Jurkat, Clone E6-1 (cell line): ENCODE data around the gene C4BPA.

Experiments
- DNase-seq: peaks from one replicate; pipeline ENCODE4 v3.0.0-alpha.2; 2011; ENCODE audit warnings: low read depth, low spot score
- H3K4me3 ChIP-seq: 2 replicates; pipeline ENCODE4 v1.5.1; 2011; ENCODE audit warnings: mild to moderate bottlenecking, low read length, control low read depth, moderate library complexity

The C4BPA gene

DNA sequence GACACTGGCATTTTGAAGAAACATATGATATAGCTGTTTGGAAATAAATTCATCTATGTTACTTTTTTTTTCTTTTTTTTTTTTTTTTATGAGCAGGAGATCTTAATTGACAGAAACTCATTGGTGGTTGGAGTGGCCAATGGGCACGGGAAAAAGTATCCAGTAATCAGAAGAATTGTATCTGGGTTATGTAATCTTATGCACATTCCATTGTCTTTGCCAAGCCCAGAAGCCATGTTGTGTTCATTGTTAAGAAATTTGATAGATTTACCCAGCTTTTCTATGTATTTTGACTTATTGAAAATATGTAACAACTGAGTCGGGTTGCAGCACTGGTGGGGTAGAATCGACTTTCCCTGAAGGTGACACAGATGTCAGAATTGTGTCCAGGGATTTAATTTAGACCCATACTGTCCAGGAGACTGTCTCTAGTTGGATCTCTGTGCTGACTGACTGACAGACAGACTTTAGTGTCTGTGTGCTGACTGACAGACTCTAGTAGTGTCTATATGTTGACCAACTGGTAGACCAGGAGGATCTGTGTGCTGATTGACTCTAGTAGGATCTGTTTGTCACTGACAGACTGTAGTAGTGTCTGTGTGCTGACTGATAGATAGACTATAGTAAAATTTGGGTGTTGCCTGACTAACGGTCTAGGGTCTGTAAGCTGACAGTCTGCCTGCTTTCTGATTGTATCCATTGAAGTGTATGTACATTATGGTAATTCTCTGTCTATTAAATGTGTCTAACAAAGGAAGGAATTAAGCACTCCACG lies 27.7 kb upstream of the C4BPA start:
- H3K4me3 ChIP-seq: no peak overlapping the region
- no peak for DNase-seq

GRCh38 chr1:207077012-207077411 lies 27.0 kb upstream of the C4BPA start:
- DNase-seq: no peak
- no peak overlapping the region for H3K4me3 ChIP-seq

DNA sequence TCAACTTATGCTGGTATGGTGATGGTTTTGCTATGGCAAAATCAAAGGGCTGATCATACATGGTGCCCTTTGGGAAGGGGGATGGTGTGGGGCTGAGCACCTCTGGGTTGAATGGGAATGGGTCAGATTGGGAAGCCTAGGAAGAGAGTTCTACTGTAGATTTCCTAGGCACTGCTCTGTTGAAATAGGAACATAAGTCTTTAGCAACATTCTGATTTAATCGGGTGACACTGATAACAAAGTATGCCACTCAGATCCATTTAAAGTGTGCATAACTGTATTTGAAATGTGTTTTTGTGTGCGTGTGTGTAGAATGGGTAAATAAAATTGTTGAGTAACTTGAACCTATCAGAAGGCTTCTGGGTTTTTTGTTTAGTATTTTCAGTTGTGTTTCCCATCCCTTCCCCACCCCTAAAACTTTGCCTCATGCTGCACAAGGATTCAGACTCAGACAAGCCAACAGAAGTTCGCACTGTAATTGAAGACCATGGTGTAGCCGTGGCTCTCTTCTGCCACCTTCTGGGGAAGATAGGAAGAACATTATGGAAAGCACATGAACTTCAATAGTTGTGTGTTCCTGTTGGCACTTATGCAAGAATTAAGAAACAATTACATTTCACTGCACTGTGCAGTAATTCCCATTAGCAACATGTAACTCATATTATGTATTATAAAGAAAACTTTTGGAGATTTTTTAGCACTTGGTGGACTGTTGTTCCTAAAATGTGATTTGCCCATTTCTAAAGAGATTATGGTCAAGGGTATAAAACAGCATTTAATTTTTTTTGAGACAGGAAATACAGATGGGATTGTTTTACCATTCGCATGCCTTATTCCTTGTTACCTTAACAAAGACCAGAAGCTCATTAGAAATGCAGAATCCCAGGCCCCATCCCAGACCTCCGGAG lies 26.3 kb upstream of the C4BPA start:
- no peak overlapping the region for H3K4me3 ChIP-seq
- DNase-seq: peak; percentile 75

GRCh38 chr1:207078578-207079132 lies 25.4 kb upstream of the C4BPA start:
- no peak for DNase-seq
- no peak overlapping the region for H3K4me3 ChIP-seq

DNA sequence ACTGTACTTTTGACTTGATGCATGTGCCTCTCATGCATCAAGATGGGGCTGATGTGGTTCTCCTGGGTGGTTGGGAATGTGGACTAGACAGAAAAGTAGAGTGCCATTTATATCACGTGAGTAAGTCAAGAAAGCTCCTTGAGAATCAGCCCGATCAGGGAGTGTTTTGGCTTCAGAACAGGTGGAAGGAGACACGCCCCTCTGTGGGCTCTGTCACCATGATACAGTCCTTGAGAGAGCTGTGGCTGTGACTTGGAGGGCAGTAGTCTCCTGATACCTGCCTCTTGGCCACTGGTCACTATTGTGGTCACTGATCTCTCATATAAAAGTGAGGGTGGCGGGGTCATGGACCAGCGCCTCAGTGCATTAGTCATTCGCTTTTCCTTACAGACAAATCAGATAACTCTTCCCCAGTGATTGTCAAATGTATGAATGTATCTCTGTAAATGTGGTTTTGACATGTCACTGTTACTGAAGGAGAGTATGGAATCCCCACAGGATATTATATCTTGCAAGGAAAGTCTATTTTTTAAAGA lies 24.3 kb upstream of the C4BPA start:
- DNase-seq: no peak
- no peak overlapping the region for H3K4me3 ChIP-seq

GRCh38 chr1:207081088-207081487 lies 22.9 kb upstream of the C4BPA start:
- no peak overlapping the region for H3K4me3 ChIP-seq
- DNase-seq: no peak

GRCh38 chr1:207081806-207082205 lies 22.2 kb upstream of the C4BPA start:
- no peak for DNase-seq
- H3K4me3 ChIP-seq: no peak overlapping the region

DNA sequence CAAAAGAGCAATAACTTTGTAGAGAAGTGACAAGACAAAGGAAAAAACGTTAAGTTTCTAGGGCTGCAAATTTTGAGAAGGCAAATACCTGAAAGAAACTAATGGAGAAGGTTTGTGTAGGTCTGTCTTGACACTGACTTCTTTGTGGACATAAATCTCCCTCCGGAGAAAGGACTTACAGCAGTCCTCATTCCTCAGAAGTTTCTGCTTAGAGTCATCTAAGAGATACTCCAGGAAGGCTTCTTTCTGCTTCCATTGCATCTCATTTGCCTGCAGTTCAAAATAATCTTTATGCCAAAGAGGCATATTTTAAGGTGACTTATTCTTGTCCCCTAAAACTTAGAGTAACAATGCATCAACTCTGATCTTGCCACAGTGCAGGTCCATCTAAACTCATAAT lies 19.8 kb upstream of the C4BPA start:
- H3K4me3 ChIP-seq: no peak overlapping the region
- no peak for DNase-seq

- H3K4me3 ChIP-seq: no peak overlapping the region
- peak; percentile 90 for DNase-seq
Measured at GRCh38 chr1:207084701-207085180, 19.3 kb upstream of the C4BPA start.

GRCh38 chr1:207085887-207086286 lies 18.1 kb upstream of the C4BPA start:
- DNase-seq: no peak

DNA sequence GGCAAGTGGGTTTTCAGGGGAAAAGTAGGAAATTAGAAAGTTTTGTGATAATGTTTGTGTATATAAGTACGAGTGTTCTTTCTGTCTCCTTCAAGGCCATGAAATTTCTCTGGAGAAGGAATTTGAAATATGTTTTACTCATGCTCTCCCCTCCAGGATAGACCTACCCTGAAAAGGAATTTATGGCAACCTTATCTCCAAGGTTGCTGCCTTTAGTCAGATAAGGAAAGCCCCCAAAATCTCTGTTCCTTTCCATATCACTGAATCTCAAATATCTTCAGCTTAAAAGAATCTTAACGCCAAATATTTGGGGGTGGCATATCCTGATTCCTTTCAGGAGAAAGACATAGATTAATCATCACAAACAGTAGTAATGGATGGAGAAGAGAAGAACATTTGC lies 15.9 kb upstream of the C4BPA start:
- H3K4me3 ChIP-seq: no peak overlapping the region
- no peak for DNase-seq

More at GRCh38 chr1:207085887-207086286, 18.1 kb upstream of the C4BPA start:
- H3K4me3 ChIP-seq: no peak overlapping the region

GRCh38 chr1:207088701-207089626 lies 15.1 kb upstream of the C4BPA start, which contains the start of gene C4BPB:
Gene C4BPB, plus strand, starts transcription at chr1:207088860. Its CDS starts 672 bp downstream, at chr1:207089532.
- H3K4me3 ChIP-seq: peak within 1 kb of the TSS; percentile 16
- DNase-seq: peak; percentile 89

GRCh38 chr1:207089627-207090355 lies 14.2 kb upstream of the C4BPA start:
- no peak for DNase-seq
- peak overlapping the region; percentile 16 for H3K4me3 ChIP-seq

GRCh38 chr1:207091200-207091908 lies 12.7 kb upstream of the C4BPA start:
- no peak overlapping the region for H3K4me3 ChIP-seq
- DNase-seq: no peak

- no peak for DNase-seq
- no peak overlapping the region for H3K4me3 ChIP-seq
Measured at GRCh38 chr1:207093944-207094343, 10.1 kb upstream of the C4BPA start.

DNA sequence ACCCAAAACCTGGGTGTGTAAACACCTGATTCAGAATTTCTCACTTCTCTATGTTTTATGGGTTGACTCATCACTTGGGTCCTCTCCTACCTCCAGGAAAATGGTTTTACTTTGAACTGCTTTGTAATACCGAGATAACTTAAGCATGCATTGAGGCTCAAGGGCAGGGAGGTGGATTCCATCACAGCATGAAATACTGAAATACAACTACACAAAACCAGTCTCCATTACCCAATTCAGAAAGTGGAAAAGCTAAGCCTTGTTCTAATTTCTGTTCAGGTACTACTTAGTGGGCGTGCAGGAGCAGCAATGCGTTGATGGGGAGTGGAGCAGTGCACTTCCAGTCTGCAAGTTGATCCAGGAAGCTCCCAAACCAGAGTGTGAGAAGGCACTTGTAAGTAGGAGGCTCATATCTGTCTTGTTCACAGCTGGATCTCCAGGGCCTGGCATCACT lies 6.1 kb upstream of the C4BPA start:
- no peak overlapping the region for H3K4me3 ChIP-seq
- DNase-seq: no peak

GRCh38 chr1:207101720-207102119 lies 2.3 kb upstream of the C4BPA start:
- DNase-seq: no peak
- H3K4me3 ChIP-seq: no peak overlapping the region
